ENCODE measurements around the gene NANOS2. TPM values are rescaled to one million over a fixed set of nuclear protein-coding genes. Genes with fewer than 3 reads are reported as not detected.

The NANOS2 gene
- total and polyA plus RNA-seq, 2 of the 4 experiments (the other 2 are of a cell fraction): not detected

GRCh38 chr19:45931055-45931454 is 16.5 kb upstream of the NANOS2 start:
- POLR2A ChIA-PET (ENCODE audit: unreplicated experiment): interaction anchor here (0.6 kb wide), 1 partner anchor 17 kb away, joined by 17 read pairs; no protein-coding TSS in a partner anchor
- Histone ChIP-seq H3K4ac (ENCODE audit: low read depth, low read length) (no peak overlapping the region), H3K9me1 (ENCODE audit: insufficient read depth, low read length) (no peaks in the 10 kb centered on the region), H4K20me1 (ENCODE audit: insufficient read depth, low read length) (no peaks in the 10 kb centered on the region), H3K79me1 (ENCODE audit: low read depth in 1 of 2, low read length in 2 of 2) (no peaks in the 10 kb centered on the region), H3K9ac (ENCODE audit: low read depth, low read length) (no peak overlapping the region), H4K91ac (ENCODE audit: insufficient read depth, low read depth, low read length) (no peak overlapping the region), H3K4me1 (ENCODE audit: control insufficient read depth, insufficient read depth, low read length) (no peaks in the 10 kb centered on the region), H3K18ac (ENCODE audit: low read depth, low read length) (no peak overlapping the region), H2AK9ac (replicated peaks; ENCODE audit: low read depth, low read length, poor library complexity) (no peak overlapping the region), H4K8ac (ENCODE audit: low read depth in 2 of 2, low read length in 2 of 2) (no peak overlapping the region), H3K27me3 (ENCODE audit: control insufficient read depth, insufficient read depth, low read length) (peaks cover 27% of the 10 kb centered on the region), H3K23ac (ENCODE audit: low read depth, low read length) (no peak overlapping the region), H3K4me3 (ENCODE audit: insufficient read depth, low read depth, low read length) (no peak overlapping the region), H2AK5ac (ENCODE audit: low read depth, low read length) (no peak overlapping the region), H2BK15ac (ENCODE audit: low read depth, low read length) (no peak overlapping the region), H3K27ac (ENCODE audit: insufficient read depth, low read length) (no peak overlapping the region), H3K9me3 (ENCODE audit: control insufficient read depth, insufficient read depth, low read length) (no peaks in the 10 kb centered on the region), H2BK20ac (ENCODE audit: low read depth, low read length) (no peak overlapping the region), H3K36me3 (ENCODE audit: control insufficient read depth, insufficient read depth, low read length) (no peaks in the 10 kb centered on the region), H2BK120ac (ENCODE audit: low read depth, low read length) (no peak overlapping the region), H3K4me2 (ENCODE audit: low read depth, low read length) (no peak overlapping the region), H2BK5ac (ENCODE audit: low read depth, low read length, poor library complexity, severe bottlenecking) (no peak overlapping the region), H3K14ac (replicated peaks; ENCODE audit: low read depth, low read length) (no peak overlapping the region), H4K5ac (ENCODE audit: low read depth, low read length) (no peak overlapping the region), H3K56ac (ENCODE audit: extremely low read depth, insufficient read depth, low read length) (no peak overlapping the region), H2AFZ (replicated peaks; ENCODE audit: low read length, poor library complexity) (no peak overlapping the region)
- TF ChIP-seq POLR2A (IDR thresholded peaks at IDR 0.05; ENCODE audit: low read depth, low read length) (no peak), USF2 (IDR thresholded peaks at IDR 0.05; ENCODE audit: low read depth, low read length) (no peak), MAZ (IDR thresholded peaks at IDR 0.05; ENCODE audit: borderline replicate concordance, low read depth, low read length) (no peak), MXI1 (IDR thresholded peaks at IDR 0.05; ENCODE audit: borderline replicate concordance, low read depth, low read length) (no peak), NFE2L2 (IDR thresholded peaks at IDR 0.05; ENCODE audit: low read depth, low read length) (no peak), RFX5 (IDR thresholded peaks at IDR 0.05; ENCODE audit: low read depth, low read length) (no peak), CEBPB (IDR thresholded peaks at IDR 0.05; ENCODE audit: low read depth, low read length) (no peak), CHD1 (IDR thresholded peaks at IDR 0.05; ENCODE audit: low read depth, low read length) (no peak), ELK1 (IDR thresholded peaks at IDR 0.05; ENCODE audit: borderline replicate concordance, low read depth, low read length) (no peak), SMC3 (IDR thresholded peaks at IDR 0.05; ENCODE audit: low read depth, low read length) (no peak), FOS (IDR thresholded peaks at IDR 0.05; ENCODE audit: low read depth, low read length) (no peak), RAD21 (IDR thresholded peaks at IDR 0.05; ENCODE audit: low read length) (no peak), RCOR1 (IDR thresholded peaks at IDR 0.05; ENCODE audit: insufficient replicate concordance, low read length) (no peak), BHLHE40 (IDR thresholded peaks at IDR 0.05; ENCODE audit: low read depth, low read length) (no peak), MAFK (IDR thresholded peaks at IDR 0.05; ENCODE audit: low read depth, low read length) (no peak), CTCF (conservative IDR thresholded peaks at IDR 0.05; ENCODE audit: low read depth, low read length) (no peak)
- no TSS peak for BruUV-seq (replicated peaks)
- ATAC-seq (ENCODE audit: low read depth) (no peak), DNase-seq (no peak)
- dilution Hi-C loops (cut with HindIII; ENCODE audit: low sequenced_read_pairs, unreplicated experiment): no loop called here
- intact Hi-C loops (cut with micrococcal nuclease): no loop called here
- CTCF ChIA-PET: interaction anchor here (0.6 kb wide), 1 partner anchor 9 kb away, joined by 3 read pairs; no protein-coding TSS in a partner anchor
- WGBS, 2 experiments (ENCODE audit: extremely low coverage in 2 of 2, insufficient read length in 1 of 2): 55% methylated on average over 2 of the region's 3 CpGs; no CpG with 5 or more reads in 1 of the 2 experiments
- in situ Hi-C loops (cut with MboI; ENCODE audit: low sequenced_read_pairs): no loop called here
